GM06990 (cell line): ENCODE data around the gene RILPL1.
"Not testable (repeated sequence)": the region's sequence is repeated elsewhere in the genome, so short reads cannot be mapped to it uniquely, and the experiment has no call there.

Experiments used
- DNase-seq: peaks from one replicate; pipeline ENCODE4 v3.0.0-alpha.2; 2011; ENCODE audit not compliant: insufficient read length; ENCODE audit errors: extremely low read depth
- H3K27me3 ChIP-seq: replicated peaks from 2 replicates; pipeline ENCODE4 v1.6.0; 2011; ENCODE audit warnings: low read length; ENCODE audit not compliant: control insufficient read depth, insufficient read depth
- H3K36me3 ChIP-seq: 2 replicates; pipeline ENCODE4 v1.5.1; 2011; ENCODE audit warnings: low read length; ENCODE audit not compliant: control insufficient read depth, insufficient read depth
- H3K4me3 ChIP-seq: replicated peaks from 2 replicates; pipeline ENCODE4 v1.5.1; 2011; ENCODE audit warnings: low read depth, mild to moderate bottlenecking, control low read depth, low read length
- TF ChIP-seq, protein P1 (sequence below): IDR thresholded peaks from 2 replicates; pipeline ENCODE4 v1.5.1; 2011; ENCODE audit warnings: low read length, control low read depth, mild to moderate bottlenecking, inconsistent platforms; ENCODE audit not compliant: insufficient read depth, poor library complexity, severe bottlenecking

Gene RILPL1

DNA sequence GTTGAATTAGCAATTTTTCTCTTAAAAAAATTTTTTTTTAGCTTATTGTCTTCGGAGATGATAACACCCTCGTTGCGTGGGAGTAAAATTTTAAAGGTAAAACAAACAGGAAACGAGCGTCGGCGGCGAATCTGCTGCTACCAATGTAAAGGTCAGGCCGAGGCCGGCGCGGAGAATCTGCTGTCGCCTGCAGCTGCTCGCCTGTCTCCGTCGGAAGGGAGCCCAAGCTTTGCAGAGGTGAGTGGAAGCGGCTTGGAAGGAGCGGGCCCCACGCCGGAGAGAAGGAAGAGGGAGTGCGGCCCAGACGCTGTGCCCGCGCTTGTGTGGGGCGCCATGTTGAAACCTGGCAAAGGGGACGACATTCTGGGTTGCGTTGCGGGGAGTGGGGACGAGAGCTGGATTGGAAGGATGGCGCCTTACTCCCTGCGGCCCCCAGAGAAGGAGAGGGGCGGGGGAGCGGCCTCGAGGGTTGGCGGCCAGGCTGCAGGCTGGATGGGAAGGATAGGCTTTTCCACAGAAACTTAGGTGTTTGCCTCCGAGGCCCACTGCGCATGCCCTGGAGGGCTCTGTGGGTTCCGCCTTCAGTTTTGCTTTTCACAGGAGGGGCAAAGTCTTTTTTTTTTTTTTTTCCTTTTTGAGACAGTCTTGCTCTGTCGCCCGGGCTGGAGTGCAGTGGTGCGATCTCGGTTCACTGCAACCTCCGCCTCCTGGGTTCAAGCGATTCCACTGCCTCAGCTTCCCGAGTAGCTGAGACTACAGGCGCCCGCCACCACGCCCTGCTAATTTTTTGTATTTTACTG, 75.3 kb downstream of the RILPL1 start, which contains the start of gene SNRNP35:
SNRNP35 (plus strand) TSS at position 160 of the 800 bp plus-strand sequence. CDS start 7,402 bp downstream, outside the sequence.
- TF ChIP-seq, protein P1, sequence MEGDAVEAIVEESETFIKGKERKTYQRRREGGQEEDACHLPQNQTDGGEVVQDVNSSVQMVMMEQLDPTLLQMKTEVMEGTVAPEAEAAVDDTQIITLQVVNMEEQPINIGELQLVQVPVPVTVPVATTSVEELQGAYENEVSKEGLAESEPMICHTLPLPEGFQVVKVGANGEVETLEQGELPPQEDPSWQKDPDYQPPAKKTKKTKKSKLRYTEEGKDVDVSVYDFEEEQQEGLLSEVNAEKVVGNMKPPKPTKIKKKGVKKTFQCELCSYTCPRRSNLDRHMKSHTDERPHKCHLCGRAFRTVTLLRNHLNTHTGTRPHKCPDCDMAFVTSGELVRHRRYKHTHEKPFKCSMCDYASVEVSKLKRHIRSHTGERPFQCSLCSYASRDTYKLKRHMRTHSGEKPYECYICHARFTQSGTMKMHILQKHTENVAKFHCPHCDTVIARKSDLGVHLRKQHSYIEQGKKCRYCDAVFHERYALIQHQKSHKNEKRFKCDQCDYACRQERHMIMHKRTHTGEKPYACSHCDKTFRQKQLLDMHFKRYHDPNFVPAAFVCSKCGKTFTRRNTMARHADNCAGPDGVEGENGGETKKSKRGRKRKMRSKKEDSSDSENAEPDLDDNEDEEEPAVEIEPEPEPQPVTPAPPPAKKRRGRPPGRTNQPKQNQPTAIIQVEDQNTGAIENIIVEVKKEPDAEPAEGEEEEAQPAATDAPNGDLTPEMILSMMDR: no peak
- peak; percentile 91 for DNase-seq
- H3K27me3 ChIP-seq: no peaks in the 10 kb centered on the region
- peaks cover 2% of the 10 kb centered on the region; the same call in 1 of the 2 replicates for H3K36me3 ChIP-seq
- H3K4me3 ChIP-seq: peak within 1 kb of the TSS; percentile 70

DNA sequence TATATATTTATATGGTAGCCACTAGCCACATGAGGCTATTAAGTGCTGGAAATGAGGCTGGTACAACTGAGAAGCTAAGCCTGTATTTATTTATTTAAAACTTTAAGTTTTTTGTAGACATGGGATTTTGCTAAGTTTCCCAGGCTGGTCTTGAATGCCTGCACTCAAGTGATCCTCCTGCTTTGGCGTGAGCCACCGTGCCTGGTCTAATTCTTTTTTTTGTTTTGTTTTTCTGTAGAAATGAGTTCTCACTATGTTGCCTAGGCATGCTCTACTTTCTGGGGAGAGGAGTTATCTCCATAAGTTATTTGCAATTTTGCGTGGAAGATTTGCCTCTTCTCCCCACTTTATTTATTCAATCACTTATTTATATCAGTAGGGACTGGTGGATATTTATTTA, 80.4 kb downstream of the RILPL1 start:
- TF ChIP-seq, protein P1: no peak
- Histone ChIP-seq H3K4me3 (no peak overlapping the region), H3K27me3 (no peaks in the 10 kb centered on the region), H3K36me3 (no peaks in the 10 kb centered on the region)
- no peak for DNase-seq

DNA sequence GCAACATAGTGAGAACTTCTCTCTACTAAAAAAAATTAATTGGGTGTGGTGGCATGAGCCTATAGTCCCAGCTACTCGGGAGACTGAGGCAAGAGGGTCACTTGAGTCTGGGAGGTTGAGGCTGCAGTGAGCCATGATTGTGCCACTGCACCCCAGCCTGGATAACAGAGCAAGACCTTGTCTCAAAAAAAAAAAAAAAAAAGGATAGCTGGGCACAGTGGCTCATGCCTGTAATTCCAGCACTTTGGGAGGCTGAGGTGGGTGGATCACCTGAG, 81.3 kb downstream of the RILPL1 start:
- H3K36me3 ChIP-seq, H3K4me3 ChIP-seq, DNase-seq, H3K27me3 ChIP-seq: not testable (repeated sequence)

DNA sequence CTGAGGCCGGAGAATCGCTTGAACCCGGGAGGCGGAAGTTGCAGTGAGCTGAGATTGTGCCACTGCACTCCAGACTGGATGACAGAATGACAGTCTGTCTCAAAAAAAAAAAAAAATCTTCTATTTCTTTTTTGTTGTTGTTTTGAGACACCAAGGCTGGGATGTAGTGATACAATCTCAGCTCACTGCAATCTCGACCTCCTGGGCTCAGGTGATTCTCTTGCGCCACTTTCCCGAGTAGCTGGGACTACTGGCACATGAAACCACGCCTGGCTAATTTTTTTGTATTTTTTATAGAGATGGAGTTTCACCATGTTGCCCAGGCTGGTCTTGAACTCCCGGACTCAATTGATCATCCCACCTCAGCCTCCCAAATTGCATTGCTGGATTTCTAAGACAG, 82.9 kb downstream of the RILPL1 start:
- DNase-seq: no peak
- TF ChIP-seq, protein P1: no peak

DNA sequence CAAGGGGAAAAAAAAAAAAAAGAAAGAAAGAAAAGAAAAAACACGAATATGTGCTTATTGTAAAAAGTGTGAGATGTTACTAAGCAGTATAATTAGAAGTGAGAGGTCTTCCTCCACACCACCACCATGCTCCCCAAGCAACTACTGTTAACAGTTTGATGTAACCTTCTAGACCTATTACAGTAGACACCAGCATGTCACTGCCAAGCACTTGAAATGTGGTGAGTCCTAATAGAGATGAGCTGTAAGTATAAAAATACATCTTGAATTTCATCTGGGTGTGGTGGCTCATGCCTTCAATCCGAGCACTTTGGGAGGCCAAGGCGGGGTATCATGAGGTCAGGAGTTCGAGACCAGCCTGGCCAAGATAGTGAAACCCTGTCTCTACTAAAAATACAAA, 83.7 kb downstream of the RILPL1 start:
- TF ChIP-seq, protein P1: no peak
- Histone ChIP-seq H3K27me3 (no peaks in the 10 kb centered on the region), H3K4me3 (no peak overlapping the region), H3K36me3 (no peaks in the 10 kb centered on the region)
- no peak for DNase-seq

More for the DNA sequence above, 82.9 kb downstream of the RILPL1 start:
- no peak overlapping the region for H3K4me3 ChIP-seq
- H3K36me3 ChIP-seq: no peaks in the 10 kb centered on the region
- H3K27me3 ChIP-seq: no peaks in the 10 kb centered on the region

DNA sequence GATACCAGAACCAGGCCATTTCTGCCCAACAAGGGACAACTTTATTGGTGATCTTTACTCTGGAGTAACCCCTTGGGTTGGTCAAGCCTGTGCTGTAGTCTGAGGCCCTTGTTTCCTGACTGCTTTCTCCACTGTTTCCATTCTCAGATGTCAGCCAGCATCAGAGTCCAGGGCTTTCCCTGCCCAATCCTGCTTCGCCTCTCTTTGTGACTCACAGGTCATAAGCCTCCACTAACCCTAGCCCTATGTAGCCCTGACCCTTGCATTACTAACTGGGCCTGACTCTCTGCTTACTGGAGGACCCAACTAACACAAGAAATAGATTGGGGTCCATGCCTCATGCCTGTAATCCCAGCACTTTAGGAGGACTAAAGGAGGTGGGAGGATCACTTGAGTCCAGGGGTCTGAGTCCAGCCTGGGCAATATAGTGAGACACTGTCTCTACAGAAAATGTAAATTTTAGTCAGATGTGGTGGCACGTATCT, 84.2 kb downstream of the RILPL1 start:
- H3K4me3 ChIP-seq: no peak overlapping the region
- no peak for DNase-seq
- TF ChIP-seq, protein P1: no peak
- no peaks in the 10 kb centered on the region for H3K36me3 ChIP-seq
- H3K27me3 ChIP-seq: no peaks in the 10 kb centered on the region
